GM12874 (cell line): Measurements from ENCODE around the gene STX7.

Experiments used
- TF ChIP-seq, protein P1 (sequence below): IDR thresholded peaks from 2 replicates; pipeline ENCODE4 v1.5.1; 2011; ENCODE audit warnings: low read depth, mild to moderate bottlenecking, control low read depth, low read length, moderate library complexity; ENCODE audit not compliant: insufficient read depth

The STX7 gene

GRCh38 chr6:132475925-132476324 lies 37.0 kb downstream of the STX7 start:
- TF ChIP-seq, protein P1, sequence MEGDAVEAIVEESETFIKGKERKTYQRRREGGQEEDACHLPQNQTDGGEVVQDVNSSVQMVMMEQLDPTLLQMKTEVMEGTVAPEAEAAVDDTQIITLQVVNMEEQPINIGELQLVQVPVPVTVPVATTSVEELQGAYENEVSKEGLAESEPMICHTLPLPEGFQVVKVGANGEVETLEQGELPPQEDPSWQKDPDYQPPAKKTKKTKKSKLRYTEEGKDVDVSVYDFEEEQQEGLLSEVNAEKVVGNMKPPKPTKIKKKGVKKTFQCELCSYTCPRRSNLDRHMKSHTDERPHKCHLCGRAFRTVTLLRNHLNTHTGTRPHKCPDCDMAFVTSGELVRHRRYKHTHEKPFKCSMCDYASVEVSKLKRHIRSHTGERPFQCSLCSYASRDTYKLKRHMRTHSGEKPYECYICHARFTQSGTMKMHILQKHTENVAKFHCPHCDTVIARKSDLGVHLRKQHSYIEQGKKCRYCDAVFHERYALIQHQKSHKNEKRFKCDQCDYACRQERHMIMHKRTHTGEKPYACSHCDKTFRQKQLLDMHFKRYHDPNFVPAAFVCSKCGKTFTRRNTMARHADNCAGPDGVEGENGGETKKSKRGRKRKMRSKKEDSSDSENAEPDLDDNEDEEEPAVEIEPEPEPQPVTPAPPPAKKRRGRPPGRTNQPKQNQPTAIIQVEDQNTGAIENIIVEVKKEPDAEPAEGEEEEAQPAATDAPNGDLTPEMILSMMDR, result no peak

DNA sequence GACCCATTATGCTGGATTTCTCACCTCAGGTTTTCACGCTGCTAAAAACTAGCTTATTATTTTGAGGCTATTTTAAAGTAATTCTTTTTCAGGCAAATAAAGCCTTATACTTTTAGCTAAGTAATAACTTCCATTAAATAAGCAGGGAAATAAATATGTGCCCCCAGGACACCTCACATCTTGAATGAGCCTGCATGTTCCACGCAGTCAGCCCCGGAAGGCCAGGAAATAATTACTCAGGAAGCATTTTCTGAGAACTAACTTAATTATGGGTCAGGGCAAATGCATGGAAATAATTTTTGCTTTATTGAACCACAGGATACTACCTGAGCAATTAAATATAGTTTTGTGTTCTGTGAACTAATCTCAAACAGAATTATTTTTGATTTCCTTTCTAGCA lies 41.1 kb downstream of the STX7 start:
- TF ChIP-seq, protein P1, result no peak

GRCh38 chr6:132466952-132467351 lies 46.0 kb downstream of the STX7 start:
- TF ChIP-seq, protein P1, result no peak

DNA sequence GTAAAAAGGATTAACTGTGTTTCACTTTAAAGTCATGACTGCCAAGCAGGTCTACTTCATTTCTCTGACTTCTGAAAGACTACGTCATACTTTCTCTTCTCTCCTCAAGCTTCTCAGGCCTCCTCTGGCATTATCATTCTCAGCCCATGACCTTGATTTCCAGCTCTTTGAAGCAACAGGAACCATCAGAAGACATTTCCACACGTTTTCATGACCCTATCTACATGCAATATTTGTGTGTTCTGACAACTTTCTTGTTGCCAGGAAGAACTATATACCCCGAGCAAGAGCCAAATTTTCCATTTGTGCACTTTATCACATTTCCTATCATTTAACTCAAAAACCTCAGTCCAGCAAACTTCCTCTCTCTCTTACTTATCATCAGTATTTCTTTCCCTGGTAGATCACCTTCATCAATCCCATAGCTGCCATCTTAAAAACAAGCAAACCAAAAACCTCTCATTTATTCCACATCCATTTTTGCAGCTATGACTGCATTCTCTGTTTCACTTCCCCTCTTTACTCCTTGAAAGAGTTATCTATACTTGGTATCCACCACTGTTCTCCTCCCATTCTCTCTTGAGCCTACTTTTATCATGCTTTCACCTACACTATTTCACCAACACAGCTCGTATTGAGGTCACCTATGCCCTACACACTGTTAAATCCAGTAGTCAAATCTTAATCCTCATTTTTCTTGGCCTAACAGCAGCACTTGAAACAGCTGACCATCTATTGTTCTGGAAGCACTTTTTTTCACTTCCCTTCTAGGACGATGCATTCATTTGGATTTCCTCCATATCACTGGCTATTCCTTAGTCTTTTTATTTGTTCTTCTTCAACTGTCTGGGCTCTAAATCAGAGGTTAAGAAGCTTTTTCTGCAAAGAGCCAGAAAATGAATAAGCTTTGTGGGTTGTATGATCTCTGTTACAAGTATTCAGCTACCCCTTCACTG lies 47.1 kb downstream of the STX7 start:
- TF ChIP-seq, protein P1, result no peak

DNA sequence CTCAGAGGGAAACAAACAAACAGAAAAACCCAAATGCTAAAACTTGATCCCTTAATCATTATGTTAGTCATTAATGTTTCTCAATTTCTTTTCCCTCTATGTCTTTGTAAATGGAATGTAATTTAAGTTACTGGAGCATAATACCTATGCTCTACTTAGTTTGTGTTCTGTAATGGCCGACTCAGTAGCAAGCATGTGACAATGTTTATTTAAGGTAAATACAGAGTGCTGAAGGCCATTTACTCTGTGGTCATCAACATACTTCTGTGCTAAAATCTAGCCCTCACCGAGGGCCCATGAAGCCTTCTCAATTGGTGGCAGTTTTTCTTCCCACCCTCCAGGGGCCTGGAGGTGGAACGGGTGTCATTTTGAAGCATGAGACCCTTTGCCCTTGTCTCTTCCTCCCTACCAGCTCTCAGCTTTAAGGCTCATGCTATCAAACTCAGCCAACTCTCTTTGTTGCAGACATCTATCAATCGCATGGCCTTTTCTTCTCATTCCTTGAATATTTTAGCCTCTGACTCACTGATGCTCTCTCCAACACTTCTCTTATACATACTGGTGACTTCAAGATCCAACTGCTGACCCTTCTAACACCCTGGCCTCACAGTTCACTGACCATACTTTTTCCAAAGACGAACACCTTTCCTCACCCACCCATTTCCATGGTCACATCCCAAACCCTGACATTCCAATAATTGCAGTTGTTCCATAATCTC lies 48.2 kb downstream of the STX7 start:
- TF ChIP-seq, protein P1, result no peak

DNA sequence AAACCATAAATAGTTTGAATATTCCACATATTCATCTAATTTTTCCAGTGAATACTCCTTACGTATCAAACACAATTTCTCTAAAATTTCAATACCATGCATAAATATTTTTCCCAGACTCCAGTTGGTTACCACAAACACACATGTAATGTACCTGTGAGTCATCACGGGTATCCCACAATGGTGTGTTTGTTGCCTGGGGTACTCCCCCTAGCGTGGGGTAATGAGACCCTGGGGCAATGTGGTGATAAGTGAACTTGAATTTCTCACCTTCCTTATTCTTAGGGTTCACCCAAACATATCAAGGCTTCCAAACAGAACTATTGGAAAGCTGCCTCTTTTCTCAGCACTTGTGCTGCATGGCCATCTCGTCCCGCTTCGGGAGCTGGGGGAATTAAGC lies 51.0 kb downstream of the STX7 start:
- TF ChIP-seq, protein P1, result no peak

DNA sequence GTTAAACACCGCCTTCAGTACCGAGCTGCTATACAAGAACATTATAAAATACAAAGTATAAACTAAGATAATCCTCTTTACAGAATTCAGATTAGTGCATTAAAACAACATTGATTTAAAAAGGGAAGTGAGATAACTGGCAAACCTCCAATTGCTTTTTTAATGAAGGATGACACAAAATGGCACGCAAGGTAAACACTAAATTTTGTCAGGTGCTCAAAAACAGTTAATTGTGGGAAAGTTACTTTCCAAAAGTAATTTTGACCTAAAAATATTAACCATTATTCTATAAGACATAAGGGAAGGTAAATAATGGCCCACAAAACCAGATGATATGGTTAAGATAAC lies 53.3 kb downstream of the STX7 start:
- TF ChIP-seq, protein P1, result no peak
